SK-N-SH (cell line): Measurements from ENCODE around the gene FCN3. TPM values are rescaled to one million over a fixed set of nuclear protein-coding genes. Genes with fewer than 3 reads are reported as not detected.

ENCODE experiments used
- CTCF ChIA-PET: fragments of 300-600, 350-600 bp; formaldehyde crosslinking; extraction: SDS; loops from one replicate; lab custom pipeline; 2021; lab: Yijun Ruan, JAX
- POLR2A ChIA-PET: fragments of 350-600 bp; sonication (Branson Sonifier 250); formaldehyde crosslinking; extraction: SDS; loops from one replicate; lab custom pipeline; 2020; ENCODE audit warnings: antibody characterized with exemption, inconsistent platforms; lab: Yijun Ruan, JAX
- DNase-seq: peaks from one replicate; pipeline ENCODE4 v3.0.0; 2012
- H2AFZ ChIP-seq: fragments of 200-600 bp; sonication (generic); 2 replicates; pipeline ENCODE4 v1.8.1; 2016; ENCODE audit warnings: antibody characterized with exemption, mild to moderate bottlenecking, low read depth
- H3F3A ChIP-seq: fragments of 200-600 bp; sonication (generic); replicated peaks from 2 replicates; pipeline ENCODE3; 2016; ENCODE audit warnings: antibody characterized with exemption, mild to moderate bottlenecking; ENCODE audit not compliant: insufficient read depth
- H3K27ac ChIP-seq, 2 experiments: fragments of 200-500 bp in 1 of 2; fragments of 200-600 bp in 1 of 2; sonication (Bioruptor generic) in 1 of 2; sonication (generic), shearing (Covaris generic) in 1 of 2; 2 replicates each; pipeline versions ENCODE4 v1.5.1 to v1.6.1; 2014 to 2016; ENCODE audit warnings: low read depth in 2 of 2, inconsistent platforms in 1 of 2, low read length in 1 of 2, mild to moderate bottlenecking in 1 of 2, mixed read lengths in 1 of 2
- H3K27me3 ChIP-seq: fragments of 200-600 bp; sonication (generic), shearing (Covaris generic); 2 replicates; pipeline ENCODE4 v1.6.1; 2016; ENCODE audit warnings: mixed run types; ENCODE audit not compliant: insufficient read depth
- H3K36me3 ChIP-seq, 2 experiments: fragments of 200-500 bp in 1 of 2; fragments of 200-600 bp in 1 of 2; sonication (Bioruptor generic) in 1 of 2; sonication (generic) in 1 of 2; replicated peaks in 1 of 2; 2 replicates each; pipeline versions ENCODE3 to v1.5.1; 2014 to 2016; ENCODE audit warnings: low read length in 1 of 2, mild to moderate bottlenecking in 1 of 2; ENCODE audit not compliant: insufficient read depth in 2 of 2, control insufficient read depth in 1 of 2
- H3K4me1 ChIP-seq, 2 experiments: fragments of 200-500 bp in 1 of 2; fragments of 200-600 bp in 1 of 2; sonication (Bioruptor generic) in 1 of 2; sonication (generic), shearing (Covaris generic) in 1 of 2; 2 replicates each; pipeline versions ENCODE4 v1.5.1 to v1.6.1; 2014 to 2016; ENCODE audit warnings: low read depth in 1 of 2, low read length in 1 of 2, mixed run types in 1 of 2; ENCODE audit not compliant: insufficient read depth in 2 of 2, control insufficient read depth in 1 of 2
- H3K4me2 ChIP-seq: fragments of 200-600 bp; sonication (generic), shearing (Covaris generic); 2 replicates; pipeline ENCODE4 v1.6.1; 2017; ENCODE audit warnings: mixed run types
- H3K4me3 ChIP-seq, 2 experiments: fragments of 200-500 bp in 1 of 2; fragments of 200-600 bp in 1 of 2; sonication (Bioruptor generic) in 1 of 2; sonication (generic), shearing (Covaris generic) in 1 of 2; 2 replicates each; pipeline versions ENCODE4 v1.5.1 to v1.8.1; 2014 to 2016; ENCODE audit warnings: low read depth in 2 of 2, inconsistent platforms in 1 of 2, low read length in 1 of 2, mild to moderate bottlenecking in 1 of 2, mixed read lengths in 1 of 2, moderate library complexity in 1 of 2
- H3K79me2 ChIP-seq: fragments of 200-600 bp; sonication (generic); 2 replicates; pipeline ENCODE4 v1.8.1; 2017; ENCODE audit warnings: mild to moderate bottlenecking; ENCODE audit not compliant: insufficient read depth
- H3K9ac ChIP-seq: fragments of 200-600 bp; sonication (generic); 2 replicates; pipeline ENCODE4 v1.6.1; 2017; ENCODE audit warnings: mixed run types
- H3K9me2 ChIP-seq: fragments of 200-600 bp; sonication (generic); 2 replicates; pipeline ENCODE4 v1.6.1; 2017; ENCODE audit warnings: mixed run types
- H3K9me3 ChIP-seq: fragments of 200-600 bp; sonication (generic); 2 replicates; pipeline ENCODE4 v1.6.1; 2017; ENCODE audit warnings: mixed run types, mild to moderate bottlenecking, moderate library complexity
- H4K20me1 ChIP-seq: fragments of 200-600 bp; sonication (generic); 2 replicates; pipeline ENCODE4 v1.6.1; 2017; ENCODE audit warnings: mild to moderate bottlenecking, mixed run types; ENCODE audit not compliant: insufficient read depth
- CHD2 ChIP-seq: fragments of 150-350 bp; IDR thresholded peaks from 2 replicates; pipeline ENCODE4 v1.6.1; 2018; ENCODE audit warnings: low read length; ENCODE audit not compliant: partially characterized antibody
- GATA2 ChIP-seq: sonication (generic); formaldehyde crosslinking; IDR thresholded peaks from 2 replicates; pipeline ENCODE4 v1.5.0; 2020; ENCODE audit warnings: mild to moderate bottlenecking, missing genetic modification reagents
- MXI1 ChIP-seq: IDR thresholded peaks from 2 replicates; pipeline ENCODE4 v1.6.1; 2012; ENCODE audit warnings: mild to moderate bottlenecking, low read depth, low read length, improper control_type of control experiment
- NFIC ChIP-seq: IDR thresholded peaks from 2 replicates; pipeline ENCODE4 v1.4.0; 2012; ENCODE audit warnings: borderline replicate concordance
- NRF1 ChIP-seq: IDR thresholded peaks from 2 replicates; pipeline ENCODE4 v1.6.1; 2012; ENCODE audit warnings: low read depth, mild to moderate bottlenecking, low read length
- POLR2AphosphoS5 ChIP-seq: IDR thresholded peaks from 2 replicates; pipeline ENCODE4 v1.6.1; 2012; ENCODE audit warnings: low read depth, low read length
- RFX5 ChIP-seq: IDR thresholded peaks from 2 replicates; pipeline ENCODE4 v1.6.1; 2012; ENCODE audit warnings: mild to moderate bottlenecking, improper control_type of control experiment, low read length
- SMC3 ChIP-seq: IDR thresholded peaks from 2 replicates; pipeline ENCODE4 v1.6.1; 2012; ENCODE audit warnings: low read depth, low read length, improper control_type of control experiment
- TCF12 ChIP-seq: IDR thresholded peaks from 2 replicates; pipeline ENCODE4 v1.4.0; 2012
- WGBS: methylation state at CpG from one replicate; pipeline ENCODE4 v1.1.6; 2017; ENCODE audit warnings: low lambda C conversion rate; 5-methylcytosine and 5-hydroxymethylcytosine counted together
- polyA plus RNA-seq, 3 experiments: library from polyadenylated mRNA; depleted of rRNA; stranded (reverse); fragments of >200 nt; gene quantifications; 2 replicates each; pipeline ENCODE4 v1.2.3, GENCODE V29; 2012
- TF ChIP-seq, protein P1 (sequence below): fragments of 200-600 bp; sonication (generic); IDR thresholded peaks from 2 replicates; pipeline ENCODE4 v1.6.1; 2017; ENCODE audit warnings: antibody characterized with exemption, mild to moderate bottlenecking, moderate library complexity
- TF ChIP-seq, protein P2 (sequence below): IDR thresholded peaks from 2 replicates; pipeline ENCODE4 v1.4.0; 2012; ENCODE audit warnings: low read depth, borderline replicate concordance
- TF ChIP-seq, protein P3 (sequence below): IDR thresholded peaks from 2 replicates; pipeline ENCODE4 v1.6.1; 2012; ENCODE audit warnings: mild to moderate bottlenecking, low read depth, low read length, moderate library complexity

The FCN3 gene
- polyA plus RNA-seq, 1 of the 3 experiments (the other 2 are of a cell fraction) = not detected

DNA sequence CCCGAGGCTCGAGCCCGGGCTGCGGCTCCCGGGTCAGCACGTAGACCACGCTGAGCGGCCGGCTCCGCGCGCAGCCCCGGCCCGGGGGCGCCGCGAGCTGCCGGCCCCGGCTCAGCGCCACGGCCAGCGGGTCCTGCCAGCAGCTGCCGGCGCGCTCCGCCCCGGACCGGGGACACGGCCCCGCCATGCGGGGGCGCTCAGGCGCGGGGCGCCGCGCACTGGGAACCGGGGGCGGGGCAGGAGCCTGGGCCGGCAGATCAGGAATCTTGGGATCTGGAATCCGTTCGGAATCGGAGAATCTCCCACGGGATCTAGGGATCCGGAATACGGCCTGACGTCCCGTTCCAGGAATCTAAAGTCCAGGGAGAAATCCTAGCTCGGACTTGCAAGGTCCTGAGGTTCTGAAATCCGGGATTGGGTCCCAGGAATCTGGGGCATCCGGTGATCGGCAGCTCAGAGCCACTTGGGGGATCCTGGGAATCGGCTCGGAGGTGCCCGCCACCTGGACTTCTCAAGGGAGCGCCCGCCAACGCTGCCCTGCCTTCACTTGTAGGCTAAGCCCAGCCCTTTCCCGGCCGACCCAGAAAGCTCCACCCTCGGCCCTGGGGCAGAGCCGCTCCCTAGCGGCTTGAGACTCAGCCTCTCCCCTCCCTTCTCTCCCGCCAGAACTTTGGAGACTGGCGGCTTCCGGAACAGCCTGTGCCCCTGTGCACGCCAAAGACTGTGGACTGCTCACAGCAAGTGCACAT lies 8.0 kb downstream of the FCN3 start, which contains the start of gene MAP3K6 (continued):
- TF ChIP-seq, protein P1, sequence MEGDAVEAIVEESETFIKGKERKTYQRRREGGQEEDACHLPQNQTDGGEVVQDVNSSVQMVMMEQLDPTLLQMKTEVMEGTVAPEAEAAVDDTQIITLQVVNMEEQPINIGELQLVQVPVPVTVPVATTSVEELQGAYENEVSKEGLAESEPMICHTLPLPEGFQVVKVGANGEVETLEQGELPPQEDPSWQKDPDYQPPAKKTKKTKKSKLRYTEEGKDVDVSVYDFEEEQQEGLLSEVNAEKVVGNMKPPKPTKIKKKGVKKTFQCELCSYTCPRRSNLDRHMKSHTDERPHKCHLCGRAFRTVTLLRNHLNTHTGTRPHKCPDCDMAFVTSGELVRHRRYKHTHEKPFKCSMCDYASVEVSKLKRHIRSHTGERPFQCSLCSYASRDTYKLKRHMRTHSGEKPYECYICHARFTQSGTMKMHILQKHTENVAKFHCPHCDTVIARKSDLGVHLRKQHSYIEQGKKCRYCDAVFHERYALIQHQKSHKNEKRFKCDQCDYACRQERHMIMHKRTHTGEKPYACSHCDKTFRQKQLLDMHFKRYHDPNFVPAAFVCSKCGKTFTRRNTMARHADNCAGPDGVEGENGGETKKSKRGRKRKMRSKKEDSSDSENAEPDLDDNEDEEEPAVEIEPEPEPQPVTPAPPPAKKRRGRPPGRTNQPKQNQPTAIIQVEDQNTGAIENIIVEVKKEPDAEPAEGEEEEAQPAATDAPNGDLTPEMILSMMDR = peak; percentile 59
- TF ChIP-seq, protein P2, sequence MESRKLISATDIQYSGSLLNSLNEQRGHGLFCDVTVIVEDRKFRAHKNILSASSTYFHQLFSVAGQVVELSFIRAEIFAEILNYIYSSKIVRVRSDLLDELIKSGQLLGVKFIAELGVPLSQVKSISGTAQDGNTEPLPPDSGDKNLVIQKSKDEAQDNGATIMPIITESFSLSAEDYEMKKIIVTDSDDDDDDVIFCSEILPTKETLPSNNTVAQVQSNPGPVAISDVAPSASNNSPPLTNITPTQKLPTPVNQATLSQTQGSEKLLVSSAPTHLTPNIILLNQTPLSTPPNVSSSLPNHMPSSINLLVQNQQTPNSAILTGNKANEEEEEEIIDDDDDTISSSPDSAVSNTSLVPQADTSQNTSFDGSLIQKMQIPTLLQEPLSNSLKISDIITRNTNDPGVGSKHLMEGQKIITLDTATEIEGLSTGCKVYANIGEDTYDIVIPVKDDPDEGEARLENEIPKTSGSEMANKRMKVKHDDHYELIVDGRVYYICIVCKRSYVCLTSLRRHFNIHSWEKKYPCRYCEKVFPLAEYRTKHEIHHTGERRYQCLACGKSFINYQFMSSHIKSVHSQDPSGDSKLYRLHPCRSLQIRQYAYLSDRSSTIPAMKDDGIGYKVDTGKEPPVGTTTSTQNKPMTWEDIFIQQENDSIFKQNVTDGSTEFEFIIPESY = no peak
- no peak for TF ChIP-seq TCF12
- TF ChIP-seq RFX5 = no peak
- peak; percentile 54; the same call in 1 of the 2 replicates for TF ChIP-seq MXI1
- TF ChIP-seq NFIC = no peak
- TF ChIP-seq CHD2 = peak; percentile 2

DNA sequence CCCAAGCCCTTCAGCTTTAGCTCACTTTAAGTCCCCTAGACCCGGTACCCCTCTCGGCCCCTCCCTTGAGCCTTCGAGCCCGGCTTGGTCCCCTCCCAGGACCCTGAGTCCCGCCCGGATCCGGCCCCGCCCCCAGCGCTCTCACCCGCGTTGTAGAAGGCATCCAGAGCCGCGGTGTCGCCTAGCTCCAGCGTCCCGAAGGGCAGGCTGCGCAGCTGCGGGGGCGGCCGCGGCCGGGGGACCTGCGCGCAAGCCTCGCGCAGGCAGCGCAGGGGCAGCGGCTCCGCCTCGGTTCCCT lies 8.6 kb downstream of the FCN3 start:
- no peaks in the 10 kb centered on the region for H3K9me3 ChIP-seq
- H3K27ac ChIP-seq = peak overlapping the region; percentile 74 to 94
- H3K9ac ChIP-seq = peak overlapping the region; percentile 93
- DNase-seq = peak; percentile 92
- no peaks in the 10 kb centered on the region for H3K27me3 ChIP-seq
- H2AFZ ChIP-seq = peak overlapping the region; percentile 95
- peaks cover 0 to 24% of the 10 kb centered on the region in 2 experiments for H3K36me3 ChIP-seq
- peaks cover 4 to 14% of the 10 kb centered on the region in 2 experiments; a peak in 2 of 4 replicates for H3K4me1 ChIP-seq
- peaks cover 9% of the 10 kb centered on the region for H3F3A ChIP-seq
- H3K4me2 ChIP-seq = peak overlapping the region; percentile 78
- no peaks in the 10 kb centered on the region for H4K20me1 ChIP-seq
- peak; percentile 78 for TF ChIP-seq RFX5
- no peak for TF ChIP-seq GATA2 (CRISPR knock-in tag)
- no peak for TF ChIP-seq SMC3
- TF ChIP-seq NRF1 = peak; percentile 65
- TF ChIP-seq, protein P3, sequence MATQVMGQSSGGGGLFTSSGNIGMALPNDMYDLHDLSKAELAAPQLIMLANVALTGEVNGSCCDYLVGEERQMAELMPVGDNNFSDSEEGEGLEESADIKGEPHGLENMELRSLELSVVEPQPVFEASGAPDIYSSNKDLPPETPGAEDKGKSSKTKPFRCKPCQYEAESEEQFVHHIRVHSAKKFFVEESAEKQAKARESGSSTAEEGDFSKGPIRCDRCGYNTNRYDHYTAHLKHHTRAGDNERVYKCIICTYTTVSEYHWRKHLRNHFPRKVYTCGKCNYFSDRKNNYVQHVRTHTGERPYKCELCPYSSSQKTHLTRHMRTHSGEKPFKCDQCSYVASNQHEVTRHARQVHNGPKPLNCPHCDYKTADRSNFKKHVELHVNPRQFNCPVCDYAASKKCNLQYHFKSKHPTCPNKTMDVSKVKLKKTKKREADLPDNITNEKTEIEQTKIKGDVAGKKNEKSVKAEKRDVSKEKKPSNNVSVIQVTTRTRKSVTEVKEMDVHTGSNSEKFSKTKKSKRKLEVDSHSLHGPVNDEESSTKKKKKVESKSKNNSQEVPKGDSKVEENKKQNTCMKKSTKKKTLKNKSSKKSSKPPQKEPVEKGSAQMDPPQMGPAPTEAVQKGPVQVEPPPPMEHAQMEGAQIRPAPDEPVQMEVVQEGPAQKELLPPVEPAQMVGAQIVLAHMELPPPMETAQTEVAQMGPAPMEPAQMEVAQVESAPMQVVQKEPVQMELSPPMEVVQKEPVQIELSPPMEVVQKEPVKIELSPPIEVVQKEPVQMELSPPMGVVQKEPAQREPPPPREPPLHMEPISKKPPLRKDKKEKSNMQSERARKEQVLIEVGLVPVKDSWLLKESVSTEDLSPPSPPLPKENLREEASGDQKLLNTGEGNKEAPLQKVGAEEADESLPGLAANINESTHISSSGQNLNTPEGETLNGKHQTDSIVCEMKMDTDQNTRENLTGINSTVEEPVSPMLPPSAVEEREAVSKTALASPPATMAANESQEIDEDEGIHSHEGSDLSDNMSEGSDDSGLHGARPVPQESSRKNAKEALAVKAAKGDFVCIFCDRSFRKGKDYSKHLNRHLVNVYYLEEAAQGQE = no peak
- TF ChIP-seq POLR2AphosphoS5 = peak; percentile 5
- H3K79me2 ChIP-seq = peaks cover 9% of the 10 kb centered on the region; the same call in 1 of the 2 replicates
- peak overlapping the region; percentile 69 to 89 for H3K4me3 ChIP-seq
- no peaks in the 10 kb centered on the region for H3K9me2 ChIP-seq
- 0% methylated on average over 9 of the region's 30 CpGs for WGBS
- ChIA-PET POLR2A (interaction anchor here (0.5 to 2.6 kb wide), 12 partner anchors 12 to 1282 kb away, joined by 3 to 24 read pairs (median 4); partner anchors contain the start of genes CD164L2 and GPR3), CTCF (interaction anchor here (0.6 to 9.6 kb wide), 26 partner anchors 9 to 291 kb away, joined by 3 to 154 read pairs (median 4); partner anchors contain the start of genes CD164L2, FCN3 and TMEM222)
